Gastrocnemius medialis (tissue), 4 donors: ENCODE measurements around the gene ORM1. TPM values are rescaled to one million over a fixed set of nuclear protein-coding genes. Genes with fewer than 3 reads are reported as not detected.

Experiments
- ATAC-seq, 2 donors: fragments of 150-250 bp; one replicate each; pipeline ENCODE4 v1.9.1; 2016
- DNase-seq, 2 donors: peaks; one replicate each; pipeline ENCODE4 v3.0.0-alpha.2; 2019
- H3K27ac ChIP-seq, 4 donors: fragments of 200-600 bp; sonication (generic); 1 replicate in 1 of 4; 2 replicates in 3 of 4; pipeline ENCODE4 v1.5.1; 2016 to 2018; ENCODE audit warnings: mild to moderate bottlenecking in 2 of 4, moderate library complexity in 1 of 4
- H3K27me3 ChIP-seq, 3 donors: fragments of 200-600 bp; sonication (generic) in 2 of 3; 1 replicate in 1 of 3; 2 replicates in 2 of 3; pipeline versions ENCODE4 v1.5.1 to v1.6.0; 2016 to 2019; ENCODE audit warnings: mild to moderate bottlenecking in 1 of 3, moderate library complexity in 1 of 3
- H3K36me3 ChIP-seq, 2 donors: fragments of 200-600 bp; sonication (generic) in 1 of 2; one replicate each; pipeline ENCODE4 v1.5.1; 2017 to 2018
- H3K4me1 ChIP-seq, 2 donors: fragments of 200-600 bp; sonication (generic) in 1 of 2; one replicate each; pipeline ENCODE4 v1.5.1; 2016 to 2017; ENCODE audit warnings: mild to moderate bottlenecking in 2 of 2
- H3K4me3 ChIP-seq, 4 donors: fragments of 200-600 bp; sonication (generic) in 3 of 4; 1 replicate in 1 of 4; 2 replicates in 3 of 4; pipeline ENCODE4 v1.5.1; 2016 to 2019; ENCODE audit warnings: mild to moderate bottlenecking in 2 of 4
- H3K9me3 ChIP-seq, 3 donors: fragments of 200-600 bp; sonication (generic) in 2 of 3; 1 replicate in 1 of 3; 2 replicates in 2 of 3; pipeline ENCODE4 v1.5.1; 2016 to 2019
- POLR2A ChIP-seq, 2 donors: fragments of 450-650 bp; IDR thresholded peaks; one replicate each; pipeline ENCODE4 v1.6.1; 2017; ENCODE audit warnings: antibody characterized with exemption in 2 of 2, mild to moderate bottlenecking in 2 of 2, moderate library complexity in 2 of 2
- in situ Hi-C, 4 donors: fragments of 200-750 bp; cut with MboI; loops; one replicate each; pipeline versions ENCODE4 v1.15.0 to v1.8.0; 2017; ENCODE audit warnings: low sequenced_read_pairs in 4 of 4
- intact Hi-C: fragments of 100-400 bp; cut with DNase I; formaldehyde crosslinking; loops from one replicate; pipeline ENCODE4 v1.15.1; 2023; ENCODE audit warnings: low total_unique reads
- total RNA-seq, 4 donors: library from RNA; depleted of rRNA; stranded (reverse); fragments of >200 nt; gene quantifications; one replicate each; pipeline versions ENCODE4 v1.1.0 to v1.2.3, GENCODE V29; 2016
- TF ChIP-seq, protein P1 (sequence below), 5 experiments: fragments of 450-650 bp in 3 of 5; fragments of 200-600 bp in 2 of 5; sonication (generic) in 2 of 5; IDR thresholded peaks in 4 of 5; conservative IDR thresholded peaks in 1 of 5; 1 replicate in 4 of 5; 2 replicates in 1 of 5; pipeline ENCODE4 v1.5.1; 2016 to 2019; ENCODE audit warnings: antibody characterized with exemption in 5 of 5, mild to moderate bottlenecking in 3 of 5, moderate library complexity in 3 of 5

ORM1 gene
- total RNA-seq, 4 donors from 2014 or later = 33.5 to 92.8 TPM; not detected in 2

DNA sequence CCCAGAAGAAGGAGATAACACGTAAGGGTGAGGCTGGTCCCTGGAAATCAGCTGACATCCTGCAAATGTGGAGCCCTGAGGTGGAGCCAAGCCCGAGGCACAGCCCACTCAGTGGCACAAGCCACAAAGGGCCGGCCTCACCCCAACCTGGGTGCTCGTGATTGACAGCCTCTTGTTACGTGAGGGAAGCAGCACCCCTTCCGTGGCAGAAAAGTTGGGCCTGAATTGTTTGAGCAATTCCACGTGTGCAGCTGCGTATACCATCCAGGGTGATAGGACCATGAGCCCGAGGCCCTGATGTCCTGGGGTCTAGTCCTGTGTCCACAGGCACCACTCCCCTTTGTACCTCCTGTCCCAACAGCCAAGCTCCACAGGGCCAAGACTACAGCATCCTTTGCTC lies 11.6 kb downstream of the ORM1 start:
- intact Hi-C loops (no loop called here), in situ Hi-C loops (no loop called here)
- no peak for TF ChIP-seq POLR2A (IDR thresholded peaks at IDR 0.05)
- H3K9me3 ChIP-seq = no peaks in the 10 kb centered on the region
- H3K4me3 ChIP-seq = no peak overlapping the region
- no peaks in the 10 kb centered on the region for H3K27me3 ChIP-seq
- ATAC-seq (no peak), DNase-seq (no peak)
- no peaks in the 10 kb centered on the region for H3K4me1 ChIP-seq
- H3K36me3 ChIP-seq = no peaks in the 10 kb centered on the region
- H3K27ac ChIP-seq = no peak overlapping the region

DNA sequence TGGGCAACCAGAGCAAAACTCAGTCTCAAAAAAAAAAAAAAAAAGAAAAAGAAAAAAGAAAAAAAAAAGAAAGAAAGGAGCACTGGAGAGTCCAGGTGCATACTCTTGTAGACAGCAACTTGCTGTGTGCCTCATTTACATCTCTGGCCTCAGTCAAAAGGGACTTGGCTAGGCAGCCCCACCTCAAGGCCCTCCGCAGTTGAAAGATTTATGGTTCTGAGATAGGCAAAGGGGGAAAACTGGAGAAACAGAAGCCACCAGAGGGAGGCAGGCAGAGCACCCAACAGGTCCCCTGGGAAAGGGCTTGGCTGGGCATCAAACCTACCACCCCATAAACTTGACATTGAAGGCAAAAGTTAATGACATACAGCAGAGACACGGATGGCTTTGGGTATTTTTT lies 12.8 kb downstream of the ORM1 start:
- Histone ChIP-seq H3K4me1 (no peaks in the 10 kb centered on the region), H3K27ac (no peak overlapping the region), H3K4me3 (no peak overlapping the region), H3K36me3 (no peaks in the 10 kb centered on the region), H3K27me3 (no peaks in the 10 kb centered on the region), H3K9me3 (no peaks in the 10 kb centered on the region)
- no peak for ATAC-seq
- TF ChIP-seq, protein P1, sequence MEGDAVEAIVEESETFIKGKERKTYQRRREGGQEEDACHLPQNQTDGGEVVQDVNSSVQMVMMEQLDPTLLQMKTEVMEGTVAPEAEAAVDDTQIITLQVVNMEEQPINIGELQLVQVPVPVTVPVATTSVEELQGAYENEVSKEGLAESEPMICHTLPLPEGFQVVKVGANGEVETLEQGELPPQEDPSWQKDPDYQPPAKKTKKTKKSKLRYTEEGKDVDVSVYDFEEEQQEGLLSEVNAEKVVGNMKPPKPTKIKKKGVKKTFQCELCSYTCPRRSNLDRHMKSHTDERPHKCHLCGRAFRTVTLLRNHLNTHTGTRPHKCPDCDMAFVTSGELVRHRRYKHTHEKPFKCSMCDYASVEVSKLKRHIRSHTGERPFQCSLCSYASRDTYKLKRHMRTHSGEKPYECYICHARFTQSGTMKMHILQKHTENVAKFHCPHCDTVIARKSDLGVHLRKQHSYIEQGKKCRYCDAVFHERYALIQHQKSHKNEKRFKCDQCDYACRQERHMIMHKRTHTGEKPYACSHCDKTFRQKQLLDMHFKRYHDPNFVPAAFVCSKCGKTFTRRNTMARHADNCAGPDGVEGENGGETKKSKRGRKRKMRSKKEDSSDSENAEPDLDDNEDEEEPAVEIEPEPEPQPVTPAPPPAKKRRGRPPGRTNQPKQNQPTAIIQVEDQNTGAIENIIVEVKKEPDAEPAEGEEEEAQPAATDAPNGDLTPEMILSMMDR (IDR thresholded peaks at IDR 0.05 in 4 of 5, conservative IDR thresholded peaks at IDR 0.05 in 1 of 5) = no peak
- no peak for TF ChIP-seq POLR2A (IDR thresholded peaks at IDR 0.05)
- in situ Hi-C loops (no loop called here), intact Hi-C loops (no loop called here)
- no peak for DNase-seq

DNA sequence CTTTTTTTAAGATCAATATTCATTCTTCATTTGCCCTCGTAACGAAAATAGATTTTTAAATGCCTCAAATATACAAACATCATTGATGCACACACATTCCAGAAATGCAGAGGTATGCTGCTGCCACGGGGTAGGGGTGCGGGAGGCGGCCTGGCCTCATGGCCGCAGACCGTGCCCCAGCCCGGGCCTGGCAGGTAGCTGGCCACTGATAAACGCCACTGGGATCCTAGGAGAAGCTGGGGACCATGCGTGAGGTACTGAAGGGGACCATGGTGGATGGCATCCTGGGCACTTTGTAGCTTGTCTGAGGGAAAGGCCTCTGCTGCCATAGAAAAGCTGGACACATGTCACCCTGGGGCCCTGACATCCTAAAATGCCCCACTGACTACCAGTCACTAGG lies 13.3 kb downstream of the ORM1 start:
- Histone ChIP-seq H3K36me3 (no peaks in the 10 kb centered on the region), H3K27me3 (no peaks in the 10 kb centered on the region), H3K27ac (no peak overlapping the region), H3K4me3 (no peak overlapping the region), H3K4me1 (no peaks in the 10 kb centered on the region), H3K9me3 (no peaks in the 10 kb centered on the region)
- no peak for TF ChIP-seq POLR2A (IDR thresholded peaks at IDR 0.05)
- TF ChIP-seq, protein P1 (IDR thresholded peaks at IDR 0.05 in 4 of 5, conservative IDR thresholded peaks at IDR 0.05 in 1 of 5) = no peak
- in situ Hi-C loops (no loop called here), intact Hi-C loops (no loop called here)
- no peak for ATAC-seq
- no peak for DNase-seq

DNA sequence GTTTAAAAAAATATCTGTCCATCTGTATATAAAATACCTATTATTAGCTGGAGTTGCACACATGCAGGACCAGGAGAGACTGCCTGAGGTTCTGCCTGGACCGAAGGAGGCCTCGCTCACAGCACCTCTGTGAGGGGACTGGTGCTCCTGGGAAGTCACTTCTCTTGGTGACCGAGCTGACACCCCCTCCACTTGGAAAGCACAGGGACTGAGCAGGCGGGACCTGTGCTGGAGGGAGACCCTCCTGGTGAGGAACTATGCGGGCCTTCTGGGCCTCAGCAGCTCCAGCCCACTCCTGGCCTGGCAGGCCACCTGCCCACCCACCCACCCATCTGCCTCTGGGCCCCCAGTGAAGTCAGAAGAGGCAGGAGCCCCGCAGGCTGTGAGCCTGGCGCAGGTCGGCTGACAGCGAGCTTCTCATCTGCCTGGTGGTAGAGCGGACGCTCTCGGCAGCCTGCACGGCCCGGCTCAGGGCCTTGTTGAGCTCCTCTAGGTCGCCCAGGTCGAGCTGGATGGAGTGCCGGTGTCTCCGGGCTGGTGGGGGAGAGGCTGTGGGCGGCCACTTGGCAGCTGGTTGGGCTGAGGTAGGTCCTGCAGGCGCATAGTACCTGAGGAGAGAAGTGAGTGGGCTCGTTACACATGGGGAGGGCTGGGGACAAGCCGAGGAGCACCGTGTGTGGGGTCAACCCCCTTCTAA lies 13.9 kb downstream of the ORM1 start:
- intact Hi-C loops = no loop called here
- ATAC-seq (no peak), DNase-seq (no peak)
- Histone ChIP-seq H3K27me3 (no peaks in the 10 kb centered on the region), H3K4me1 (no peaks in the 10 kb centered on the region), H3K9me3 (no peaks in the 10 kb centered on the region), H3K27ac (no peak overlapping the region), H3K36me3 (no peaks in the 10 kb centered on the region), H3K4me3 (no peak overlapping the region)
- in situ Hi-C loops = no loop called here
- TF ChIP-seq, protein P1 (IDR thresholded peaks at IDR 0.05 in 4 of 5, conservative IDR thresholded peaks at IDR 0.05 in 1 of 5) = no peak
- TF ChIP-seq POLR2A (IDR thresholded peaks at IDR 0.05) = no peak

DNA sequence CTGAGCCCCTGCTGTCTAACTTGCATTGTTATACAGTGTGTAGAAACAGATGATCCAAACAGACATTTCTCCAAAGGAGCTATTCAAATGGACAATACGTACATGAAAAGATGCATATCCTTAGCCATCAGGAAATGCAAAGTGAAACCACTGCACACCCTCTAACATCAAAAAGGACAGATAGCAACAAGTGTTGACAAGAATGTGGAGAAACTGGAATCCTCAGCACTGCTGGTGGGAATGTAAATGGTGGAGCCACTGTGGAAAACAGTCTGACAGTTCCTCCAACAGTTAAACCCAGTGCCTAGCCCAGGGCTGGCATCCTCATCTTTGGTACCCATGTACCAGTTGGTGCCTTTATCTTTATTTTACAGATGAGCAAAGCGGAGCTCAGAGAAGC lies 15.3 kb downstream of the ORM1 start:
- intact Hi-C loops (no loop called here), in situ Hi-C loops (no loop called here)
- DNase-seq = no peak
- H3K27ac ChIP-seq = no peak overlapping the region
- H3K4me3 ChIP-seq = no peak overlapping the region
- ATAC-seq = no peak
- no peaks in the 10 kb centered on the region for H3K27me3 ChIP-seq
- no peaks in the 10 kb centered on the region for H3K36me3 ChIP-seq
- no peak for TF ChIP-seq POLR2A (IDR thresholded peaks at IDR 0.05)
- TF ChIP-seq, protein P1 (IDR thresholded peaks at IDR 0.05 in 4 of 5, conservative IDR thresholded peaks at IDR 0.05 in 1 of 5) = no peak
- H3K4me1 ChIP-seq = no peaks in the 10 kb centered on the region
- no peaks in the 10 kb centered on the region for H3K9me3 ChIP-seq
